ENCODE measurements around the gene FBXO46.

FBXO46 gene

GRCh38 chr19:45674946-45675345 is 55.8 kb downstream of the FBXO46 start:
- H3K4me3 ChIP-seq (ENCODE audit: low read length): no peak overlapping the region
- H3K36me3 ChIP-seq (ENCODE audit: insufficient read depth, low read length): no peaks in the 10 kb centered on the region
- no peak overlapping the region for H3K4me2 ChIP-seq (ENCODE audit: low read length)
- H3K4me1 ChIP-seq (ENCODE audit: control insufficient read depth, insufficient read depth, low read length): peaks cover 8% of the 10 kb centered on the region
- H3K27me3 ChIP-seq (ENCODE audit: control insufficient read depth, insufficient read depth, low read length): peaks cover 50% of the 10 kb centered on the region
- no peaks in the 10 kb centered on the region for H3K9me3 ChIP-seq (replicated peaks; ENCODE audit: low read length)
- no peak overlapping the region for H3K9ac ChIP-seq (ENCODE audit: low read depth, low read length)

GRCh38 chr19:45670670-45671453 is 59.8 kb downstream of the FBXO46 start:
- Histone ChIP-seq H3K9me3 (replicated peaks; ENCODE audit: low read length) (no peaks in the 10 kb centered on the region), H3K4me3 (ENCODE audit: low read length) (no peak overlapping the region), H3K27me3 (ENCODE audit: control insufficient read depth, insufficient read depth, low read length) (peaks cover 55% of the 10 kb centered on the region), H3K9ac (ENCODE audit: low read depth, low read length) (no peak overlapping the region), H3K4me2 (ENCODE audit: low read length) (peak overlapping the region; percentile 29), H3K4me1 (ENCODE audit: control insufficient read depth, insufficient read depth, low read length) (peaks cover 17% of the 10 kb centered on the region), H3K36me3 (ENCODE audit: insufficient read depth, low read length) (no peaks in the 10 kb centered on the region)

GRCh38 chr19:45668342-45668871 is 62.3 kb downstream of the FBXO46 start:
- no peaks in the 10 kb centered on the region for H3K9me3 ChIP-seq (replicated peaks; ENCODE audit: low read length)
- H3K36me3 ChIP-seq (ENCODE audit: insufficient read depth, low read length): no peaks in the 10 kb centered on the region
- H3K4me1 ChIP-seq (ENCODE audit: control insufficient read depth, insufficient read depth, low read length): peaks cover 17% of the 10 kb centered on the region
- H3K4me3 ChIP-seq (ENCODE audit: low read length): peak overlapping the region; percentile 50
- no peak overlapping the region for H3K9ac ChIP-seq (ENCODE audit: low read depth, low read length)
- peaks cover 46% of the 10 kb centered on the region for H3K27me3 ChIP-seq (ENCODE audit: control insufficient read depth, insufficient read depth, low read length)
- H3K4me2 ChIP-seq (ENCODE audit: low read length): peak overlapping the region; percentile 65

GRCh38 chr19:45667620-45668341 is 62.9 kb downstream of the FBXO46 start, which contains the start of gene GIPR:
Gene GIPR, plus strand, starts transcription at chr19:45668221. Its CDS starts 1,300 bp downstream, at chr19:45669521.
- H3K27me3 ChIP-seq (ENCODE audit: control insufficient read depth, insufficient read depth, low read length): peaks cover 44% of the 10 kb centered on the region
- peak within 1 kb of the TSS; percentile 50 for H3K4me3 ChIP-seq (ENCODE audit: low read length)
- no peak within 1 kb of the TSS for H3K9ac ChIP-seq (ENCODE audit: low read depth, low read length)
- H3K9me3 ChIP-seq (replicated peaks; ENCODE audit: low read length): no peaks in the 10 kb centered on the region
- peak within 1 kb of the TSS; percentile 65 for H3K4me2 ChIP-seq (ENCODE audit: low read length)
- H3K4me1 ChIP-seq (ENCODE audit: control insufficient read depth, insufficient read depth, low read length): peaks cover 17% of the 10 kb centered on the region
- no peaks in the 10 kb centered on the region for H3K36me3 ChIP-seq (ENCODE audit: insufficient read depth, low read length)

GRCh38 chr19:45664575-45664974 is 66.1 kb downstream of the FBXO46 start:
- Histone ChIP-seq H3K4me3 (ENCODE audit: low read length) (no peak overlapping the region), H3K36me3 (ENCODE audit: insufficient read depth, low read length) (no peaks in the 10 kb centered on the region), H3K9ac (ENCODE audit: low read depth, low read length) (no peak overlapping the region)

GRCh38 chr19:45663800-45664199 is 66.9 kb downstream of the FBXO46 start:
- H3K9ac ChIP-seq (ENCODE audit: low read depth, low read length): no peak overlapping the region
- peaks cover 35% of the 10 kb centered on the region for H3K27me3 ChIP-seq (ENCODE audit: control insufficient read depth, insufficient read depth, low read length)

More at GRCh38 chr19:45664575-45664974, 66.1 kb downstream of the FBXO46 start:
- H3K4me2 ChIP-seq (ENCODE audit: low read length): no peak overlapping the region
- no peaks in the 10 kb centered on the region for H3K9me3 ChIP-seq (replicated peaks; ENCODE audit: low read length)
- peaks cover 35% of the 10 kb centered on the region for H3K27me3 ChIP-seq (ENCODE audit: control insufficient read depth, insufficient read depth, low read length)
- H3K4me1 ChIP-seq (ENCODE audit: control insufficient read depth, insufficient read depth, low read length): peaks cover 16% of the 10 kb centered on the region

GRCh38 chr19:45660636-45661035 is 70.1 kb downstream of the FBXO46 start:
- Histone ChIP-seq H3K4me3 (ENCODE audit: low read length) (no peak overlapping the region), H3K9ac (ENCODE audit: low read depth, low read length) (no peak overlapping the region), H3K9me3 (replicated peaks; ENCODE audit: low read length) (no peaks in the 10 kb centered on the region), H3K36me3 (ENCODE audit: insufficient read depth, low read length) (no peaks in the 10 kb centered on the region), H3K27me3 (ENCODE audit: control insufficient read depth, insufficient read depth, low read length) (peaks cover 28% of the 10 kb centered on the region), H3K4me1 (ENCODE audit: control insufficient read depth, insufficient read depth, low read length) (no peaks in the 10 kb centered on the region), H3K4me2 (ENCODE audit: low read length) (no peak overlapping the region)

More at GRCh38 chr19:45663800-45664199, 66.9 kb downstream of the FBXO46 start:
- H3K9me3 ChIP-seq (replicated peaks; ENCODE audit: low read length): no peaks in the 10 kb centered on the region
- no peaks in the 10 kb centered on the region for H3K36me3 ChIP-seq (ENCODE audit: insufficient read depth, low read length)
- no peak overlapping the region for H3K4me3 ChIP-seq (ENCODE audit: low read length)
- no peak overlapping the region for H3K4me2 ChIP-seq (ENCODE audit: low read length)
- H3K4me1 ChIP-seq (ENCODE audit: control insufficient read depth, insufficient read depth, low read length): peaks cover 8% of the 10 kb centered on the region

Small RNAs within 50 kb of the gene (small RNA-seq; reads per million reads assigned to genes)
- gene MIR642A: 0.28 reads per million

Measured in skeletal muscle satellite cell (primary cell).